NCI-H345 (cell line): ENCODE results near the gene CFTR.
"Not testable (repeated sequence)": the region's sequence is repeated elsewhere in the genome, so short reads cannot be mapped to it uniquely, and the experiment has no call there.

Experiments
- DNase-seq: peaks from one replicate; lab custom pipeline; 2025; lab: John Stamatoyannopoulos, UW

The CFTR gene

DNA sequence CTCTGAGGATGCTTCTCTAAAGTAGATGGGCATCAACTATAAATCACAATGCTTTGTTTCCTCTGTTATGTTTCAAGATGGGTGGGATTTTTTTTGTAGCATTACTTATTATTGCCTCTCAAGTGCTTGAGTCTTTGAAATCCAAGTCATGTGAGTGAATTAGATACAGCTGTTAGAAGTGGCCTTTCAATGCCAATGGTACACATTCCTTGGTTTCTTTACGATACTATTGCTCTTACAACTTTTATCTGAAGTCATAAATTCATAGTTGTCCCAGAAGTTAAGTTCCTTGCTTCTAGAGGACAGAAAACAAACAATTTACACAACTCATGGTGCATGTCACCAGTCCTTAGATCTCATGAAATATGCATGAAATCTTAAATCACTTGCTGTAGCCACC lies 15.5 kb downstream of the CFTR start:
- no peak for DNase-seq

DNA sequence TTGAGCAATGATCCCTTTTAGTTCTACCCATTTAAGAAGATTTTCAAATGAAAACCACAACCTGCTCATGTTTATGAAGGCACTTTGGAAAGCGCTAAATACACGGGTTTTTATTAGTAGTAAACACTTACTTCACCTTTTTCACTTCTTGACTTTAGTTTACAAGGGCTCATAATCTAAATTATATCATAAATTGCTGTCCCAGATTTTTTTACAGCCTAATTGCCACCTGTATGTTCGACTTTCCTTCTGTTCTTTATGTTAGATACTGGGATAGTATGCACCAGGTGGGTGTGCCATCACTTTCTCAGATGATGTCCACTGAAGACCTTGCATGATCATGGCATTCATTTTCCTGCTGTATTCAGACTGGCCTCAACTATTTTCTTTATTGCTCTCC lies 22.5 kb downstream of the CFTR start:
- DNase-seq = no peak

DNA sequence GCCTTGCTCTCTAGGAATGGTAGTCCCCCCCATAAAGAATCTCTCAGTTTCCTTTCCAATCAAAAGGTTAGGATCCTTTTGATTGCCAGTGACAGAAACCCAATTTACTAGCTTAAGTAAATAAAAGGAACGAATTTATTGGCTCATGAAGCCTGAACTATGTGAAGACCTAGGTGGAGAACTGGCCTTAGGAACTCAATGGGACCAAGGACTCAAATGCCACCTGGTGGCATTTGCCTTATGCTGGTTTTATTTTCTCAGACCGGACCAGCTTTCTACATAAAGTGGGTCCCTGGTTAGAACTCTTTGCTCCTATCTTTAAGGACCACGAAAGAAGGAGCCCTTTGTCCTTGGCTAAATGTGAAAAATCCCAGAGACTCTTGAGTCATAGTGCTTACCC lies 25.4 kb downstream of the CFTR start:
- DNase-seq = no peak

DNA sequence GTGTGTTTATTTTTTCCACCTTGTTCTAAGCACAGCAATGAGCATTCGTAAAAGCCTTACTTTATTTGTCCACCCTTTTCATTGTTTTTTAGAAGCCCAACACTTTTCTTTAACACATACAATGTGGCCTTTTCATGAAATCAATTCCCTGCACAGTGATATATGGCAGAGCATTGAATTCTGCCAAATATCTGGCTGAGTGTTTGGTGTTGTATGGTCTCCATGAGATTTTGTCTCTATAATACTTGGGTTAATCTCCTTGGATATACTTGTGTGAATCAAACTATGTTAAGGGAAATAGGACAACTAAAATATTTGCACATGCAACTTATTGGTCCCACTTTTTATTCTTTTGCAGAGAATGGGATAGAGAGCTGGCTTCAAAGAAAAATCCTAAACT lies 28.9 kb downstream of the CFTR start:
- DNase-seq = no peak

- DNase-seq = not testable (repeated sequence)
Measured at GRCh38 chr7:117517194-117517593, 37.4 kb downstream of the CFTR start.

GRCh38 chr7:117530390-117530789 lies 50.6 kb downstream of the CFTR start:
- no peak for DNase-seq

- no peak for DNase-seq
Measured at GRCh38 chr7:117531595-117532244, 51.9 kb downstream of the CFTR start.

DNA sequence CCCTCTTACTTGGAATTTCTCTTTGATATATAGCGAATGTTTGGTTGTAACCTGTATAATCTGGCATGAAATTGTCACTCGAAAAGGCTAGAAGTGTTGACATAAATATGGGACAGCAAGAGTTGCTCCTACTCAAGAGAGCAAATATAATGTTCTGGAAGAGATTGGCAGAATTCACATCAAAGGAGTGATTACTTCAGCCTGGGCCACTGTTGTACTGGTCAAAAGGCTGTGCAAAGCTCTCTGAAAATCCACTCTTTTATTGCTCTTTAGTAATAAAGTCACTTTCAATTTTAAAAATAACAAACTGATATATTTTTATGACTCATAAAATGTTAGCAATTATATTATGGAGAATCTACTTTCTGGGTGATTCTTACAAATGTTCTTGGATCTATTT lies 58.2 kb downstream of the CFTR start:
- no peak for DNase-seq

DNA sequence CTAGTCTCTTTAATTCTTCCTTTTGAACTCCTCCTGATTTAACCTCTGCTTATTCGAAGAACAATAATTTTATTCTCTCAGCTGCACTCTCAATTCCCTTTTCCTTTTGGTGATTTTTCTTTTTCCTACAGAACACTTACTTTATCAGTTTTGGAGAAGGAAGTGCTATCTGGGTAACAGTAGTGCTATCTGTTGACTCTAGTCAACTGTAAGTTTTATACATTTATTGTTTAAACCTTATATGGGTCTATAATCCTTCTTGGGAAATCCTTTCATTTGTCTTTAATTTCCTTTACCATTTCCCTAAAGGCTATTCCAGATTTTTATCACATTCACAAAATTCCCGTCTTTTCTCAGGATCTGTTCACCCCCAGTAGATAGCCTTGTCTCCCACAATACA lies 64.2 kb downstream of the CFTR start:
- DNase-seq = no peak

- DNase-seq = no peak
Measured at GRCh38 chr7:117548035-117548434, 68.2 kb downstream of the CFTR start.

GRCh38 chr7:117550625-117551024 lies 70.8 kb downstream of the CFTR start:
- DNase-seq = no peak

DNA sequence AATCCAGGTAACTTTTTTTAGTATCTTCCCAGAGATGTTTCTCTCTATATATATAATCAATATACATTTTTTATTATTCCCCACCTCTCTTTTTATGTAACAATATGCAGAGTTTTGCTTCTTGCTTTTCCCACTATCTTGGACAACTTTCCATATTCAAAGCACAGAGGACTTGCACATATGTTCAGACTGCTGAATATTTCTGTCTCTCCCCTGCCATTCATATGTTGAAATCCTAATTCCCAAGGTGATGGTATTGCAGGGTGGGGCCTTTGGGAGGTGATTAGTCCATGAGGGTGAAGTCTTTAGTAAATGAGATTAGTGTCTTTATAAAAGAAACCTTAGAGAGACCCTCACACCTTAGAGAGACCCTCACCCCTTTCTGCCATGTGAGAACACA lies 72.8 kb downstream of the CFTR start:
- DNase-seq = no peak

DNA sequence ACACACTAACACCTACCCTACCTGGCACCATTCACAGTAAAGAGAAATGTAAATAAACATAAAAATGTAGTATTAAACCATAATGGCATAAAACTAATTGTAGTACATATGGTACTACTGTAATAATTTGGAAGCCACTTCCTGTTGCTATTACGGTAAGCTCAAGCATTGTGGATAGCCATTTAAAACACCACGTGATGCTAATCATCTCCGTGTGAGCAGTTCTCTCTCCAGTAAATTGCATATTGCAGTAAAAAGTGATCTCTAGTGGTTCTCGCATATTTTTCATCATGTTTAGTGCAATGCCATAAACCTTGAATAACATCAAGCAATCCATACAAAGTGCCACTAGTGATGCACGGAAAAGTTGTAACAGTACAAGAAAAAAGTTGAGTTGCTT lies 75.4 kb downstream of the CFTR start:
- no peak for DNase-seq

DNA sequence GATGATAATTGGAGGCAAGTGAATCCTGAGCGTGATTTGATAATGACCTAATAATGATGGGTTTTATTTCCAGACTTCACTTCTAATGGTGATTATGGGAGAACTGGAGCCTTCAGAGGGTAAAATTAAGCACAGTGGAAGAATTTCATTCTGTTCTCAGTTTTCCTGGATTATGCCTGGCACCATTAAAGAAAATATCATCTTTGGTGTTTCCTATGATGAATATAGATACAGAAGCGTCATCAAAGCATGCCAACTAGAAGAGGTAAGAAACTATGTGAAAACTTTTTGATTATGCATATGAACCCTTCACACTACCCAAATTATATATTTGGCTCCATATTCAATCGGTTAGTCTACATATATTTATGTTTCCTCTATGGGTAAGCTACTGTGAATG lies 79.6 kb downstream of the CFTR start:
- DNase-seq = no peak

DNA sequence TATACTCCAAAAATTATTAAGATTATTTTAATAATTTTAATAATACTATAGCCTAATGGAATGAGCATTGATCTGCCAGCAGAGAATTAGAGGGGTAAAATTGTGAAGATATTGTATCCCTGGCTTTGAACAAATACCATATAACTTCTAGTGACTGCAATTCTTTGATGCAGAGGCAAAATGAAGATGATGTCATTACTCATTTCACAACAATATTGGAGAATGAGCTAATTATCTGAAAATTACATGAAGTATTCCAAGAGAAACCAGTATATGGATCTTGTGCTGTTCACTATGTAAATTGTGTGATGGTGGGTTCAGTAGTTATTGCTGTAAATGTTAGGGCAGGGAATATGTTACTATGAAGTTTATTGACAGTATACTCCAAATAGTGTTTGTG lies 80.2 kb downstream of the CFTR start:
- no peak for DNase-seq

- no peak for DNase-seq
Measured at GRCh38 chr7:117562759-117563158, 82.9 kb downstream of the CFTR start.

GRCh38 chr7:117564080-117564479 lies 84.3 kb downstream of the CFTR start:
- no peak for DNase-seq

- DNase-seq = no peak
Measured at GRCh38 chr7:117564627-117565026, 84.8 kb downstream of the CFTR start.

- no peak for DNase-seq
Measured at GRCh38 chr7:117565226-117565625, 85.4 kb downstream of the CFTR start.

GRCh38 chr7:117567781-117568180 lies 88.0 kb downstream of the CFTR start:
- DNase-seq = no peak

DNA sequence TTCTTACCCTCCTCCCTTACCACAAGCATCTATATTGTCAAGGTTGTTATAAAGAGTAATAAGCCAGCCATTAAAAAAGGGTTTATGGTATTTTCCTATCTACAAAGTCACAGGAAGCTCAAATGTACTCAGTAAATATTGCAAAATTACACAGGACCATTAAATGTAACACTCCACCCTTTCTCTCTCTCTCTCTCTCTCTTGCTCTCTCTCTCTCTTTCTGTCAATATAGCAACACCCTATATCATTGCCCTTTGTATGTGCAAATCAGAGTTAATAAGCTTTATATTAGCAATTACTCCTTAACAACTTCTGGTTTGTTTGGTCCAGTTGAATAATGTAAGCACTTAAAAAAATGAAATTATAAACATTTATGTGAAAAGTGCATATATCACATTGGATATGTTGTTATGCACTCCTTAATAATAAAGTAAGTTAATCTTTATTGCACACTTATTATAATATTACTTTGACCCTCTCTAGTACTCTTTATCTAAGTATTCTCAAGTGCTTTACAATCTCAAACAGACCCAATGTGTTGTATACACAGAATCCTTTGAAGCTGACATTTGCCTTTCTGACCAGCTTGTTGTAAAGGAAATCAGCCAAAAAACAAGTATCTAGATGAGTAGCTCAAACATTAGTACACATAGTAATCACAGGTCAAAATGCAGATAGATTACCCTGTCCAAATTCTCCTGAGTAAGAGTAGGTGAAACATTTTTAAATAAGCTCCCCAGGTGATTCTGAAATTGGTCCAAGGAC lies 93.2 kb downstream of the CFTR start:
- no peak for DNase-seq

DNA sequence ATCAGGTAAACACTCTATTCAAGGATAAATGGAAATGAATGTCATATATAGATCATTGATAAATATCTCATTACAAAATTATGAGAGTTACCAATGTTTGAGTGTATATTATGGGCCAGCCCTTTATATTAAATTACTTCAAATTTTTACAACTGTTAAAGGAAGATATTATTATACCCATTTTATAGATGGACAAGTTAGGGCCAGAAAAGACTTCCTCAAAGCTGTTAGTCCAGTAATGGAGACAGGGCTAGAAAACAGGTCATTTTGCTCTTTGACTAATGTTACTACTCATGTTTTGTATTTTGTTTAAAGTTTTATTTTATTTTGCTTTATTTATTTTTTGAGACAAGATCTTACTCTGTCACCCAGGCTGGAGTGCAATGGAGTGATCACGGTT lies 101.6 kb downstream of the CFTR start:
- no peak for DNase-seq

GRCh38 chr7:117582219-117582704 lies 102.4 kb downstream of the CFTR start:
- no peak for DNase-seq

GRCh38 chr7:117587931-117588330 lies 108.1 kb downstream of the CFTR start:
- DNase-seq = no peak
